HL-60 (cell line): ENCODE measurements around the gene EXTL1.
A peak's percentile ranks its signal among the peaks of the same experiment; 100 is the strongest.

Source experiments
- DNase-seq, 2 experiments: peaks; one replicate each; pipeline ENCODE4 v3.0.0-alpha.2; 2010 to 2020; ENCODE audit warnings: low read depth in 1 of 2, low spot score in 1 of 2
- H3K27ac ChIP-seq: fragments of 250-450 bp; sonication (Bioruptor Pico); replicated peaks from 2 replicates; pipeline ENCODE4 v1.5.1; 2020; ENCODE audit warnings: mild to moderate bottlenecking, moderate library complexity
- H3K27me3 ChIP-seq: fragments of 250-450 bp; sonication (Bioruptor Pico); 2 replicates; pipeline ENCODE4 v1.5.1; 2021; ENCODE audit warnings: mild to moderate bottlenecking, moderate library complexity; ENCODE audit not compliant: insufficient read depth, poor library complexity, severe bottlenecking
- H3K4me3 ChIP-seq: replicated peaks from 2 replicates; pipeline ENCODE4 v1.5.1; 2011; ENCODE audit warnings: mild to moderate bottlenecking, control low read depth, low read length; ENCODE audit not compliant: insufficient read depth
- CTCF ChIP-seq: IDR thresholded peaks from one replicate; pipeline ENCODE4 v1.5.1; 2011; ENCODE audit warnings: low read length, control low read depth, inconsistent platforms; ENCODE audit not compliant: insufficient read depth
- GABPA ChIP-seq: IDR thresholded peaks from 2 replicates; pipeline ENCODE4 v1.6.1; 2012; ENCODE audit warnings: low read depth
- POLR2AphosphoS5 ChIP-seq: IDR thresholded peaks from 2 replicates; pipeline ENCODE4 v1.6.1; 2012; ENCODE audit warnings: low read depth
- REST ChIP-seq: IDR thresholded peaks from 2 replicates; pipeline ENCODE4 v1.6.1; 2012; ENCODE audit warnings: low read depth; ENCODE audit not compliant: insufficient replicate concordance
- SPI1 ChIP-seq: IDR thresholded peaks from 2 replicates; pipeline ENCODE4 v1.6.1; 2012; ENCODE audit warnings: low read depth, mild to moderate bottlenecking, borderline replicate concordance

EXTL1 gene

GRCh38 chr1:25993197-25993951 is 28.2 kb upstream of the EXTL1 start:
- H3K27ac ChIP-seq, result no peak overlapping the region
- DNase-seq, result no peak
- no peak for TF ChIP-seq GABPA
- no peak for TF ChIP-seq SPI1
- TF ChIP-seq CTCF, result no peak
- TF ChIP-seq POLR2AphosphoS5, result no peak
- no peak for TF ChIP-seq REST

DNA sequence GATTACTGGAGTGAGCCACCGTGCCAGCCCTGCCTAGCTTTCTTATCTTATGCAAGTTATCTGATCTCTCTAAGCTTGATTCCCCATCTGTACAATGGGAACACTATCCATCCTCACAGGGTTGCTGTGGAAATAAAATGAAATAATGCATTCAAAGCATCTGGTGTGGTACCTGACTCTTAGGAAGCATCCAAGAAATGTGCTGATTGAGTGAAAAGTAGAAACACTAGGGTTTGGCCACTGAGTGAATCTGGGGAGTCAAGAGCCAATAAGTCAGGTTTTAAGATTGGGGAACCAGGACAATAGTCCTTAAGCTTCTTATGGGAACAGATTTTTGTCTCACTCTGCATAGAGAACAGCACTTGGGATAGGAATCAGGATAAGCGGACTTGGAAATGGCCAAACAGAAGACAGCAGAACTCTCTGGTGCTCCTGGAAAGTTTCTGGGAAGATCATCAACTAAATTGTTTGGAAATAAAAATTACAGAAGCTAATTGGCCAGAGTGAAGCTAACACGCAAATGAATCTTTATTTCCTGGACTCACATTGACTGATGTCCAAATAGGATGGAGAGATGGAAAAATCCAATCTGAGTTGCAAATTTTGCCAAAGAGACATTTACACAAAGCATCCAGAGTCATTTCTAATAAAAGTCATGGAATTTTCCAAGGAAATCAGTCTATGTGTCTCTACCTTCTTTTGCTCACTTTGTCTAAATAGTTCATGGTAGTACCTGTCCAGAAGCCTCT is 27.0 kb upstream of the EXTL1 start:
- no peak overlapping the region for H3K4me3 ChIP-seq
- no peak for DNase-seq
- H3K27me3 ChIP-seq, result no peaks in the 10 kb centered on the region
- TF ChIP-seq POLR2AphosphoS5 (no peak), REST (no peak), SPI1 (no peak), GABPA (no peak), CTCF (no peak)
- H3K27ac ChIP-seq, result no peak overlapping the region

More at GRCh38 chr1:25993197-25993951, 28.2 kb upstream of the EXTL1 start:
- H3K4me3 ChIP-seq, result no peak overlapping the region
- no peaks in the 10 kb centered on the region for H3K27me3 ChIP-seq

GRCh38 chr1:25996966-25997827 is 24.4 kb upstream of the EXTL1 start:
- peak overlapping the region; percentile 79 for H3K27ac ChIP-seq
- no peaks in the 10 kb centered on the region for H3K27me3 ChIP-seq
- peak overlapping the region; percentile 40 for H3K4me3 ChIP-seq
- peak; percentile 96 to 98 for DNase-seq
- TF ChIP-seq CTCF (no peak), POLR2AphosphoS5 (peak; percentile 89), GABPA (peak; percentile 55; the same call in 1 of the 2 replicates), SPI1 (peak; percentile 84), REST (no peak)
